Activated CD4-positive, CD25-positive, alpha-beta regulatory T cell treated with anti-CD3 and anti-CD28 coated beads, Interleukin-2, amount 50 U/mL, for 24 hours (primary cell): ENCODE results near the gene PTPRT.

Source experiments
- ATAC-seq, 2 donors: fragments of 150-1000 bp; cut with Tn5 transposase; one replicate each; pipeline ENCODE4 v1.10.0; 2021; ENCODE audit warnings: mild to moderate bottlenecking in 1 of 2, moderate library complexity in 1 of 2

Gene PTPRT

GRCh38 chr20:42530191-42530590 lies 659.5 kb downstream of the PTPRT start:
- ATAC-seq = no peak

- ATAC-seq = no peak
These were observed 665.6 kb downstream of the PTPRT start for GRCh38 chr20:42524058-42524457.

- ATAC-seq = no peak
These were observed 673.0 kb downstream of the PTPRT start for GRCh38 chr20:42516692-42517091.

GRCh38 chr20:42510686-42511085 lies 679.0 kb downstream of the PTPRT start:
- ATAC-seq = no peak

- no peak for ATAC-seq
These were observed 681.8 kb downstream of the PTPRT start for GRCh38 chr20:42507874-42508273.

- ATAC-seq = no peak
These were observed 683.3 kb downstream of the PTPRT start for GRCh38 chr20:42506397-42506796.

GRCh38 chr20:42502591-42502990 lies 687.1 kb downstream of the PTPRT start:
- ATAC-seq = no peak

GRCh38 chr20:42496595-42496994 lies 693.1 kb downstream of the PTPRT start:
- ATAC-seq = no peak

- ATAC-seq = no peak
These were observed 695.4 kb downstream of the PTPRT start for GRCh38 chr20:42494290-42494689.

- ATAC-seq = no peak
These were observed 696.7 kb downstream of the PTPRT start for GRCh38 chr20:42493001-42493400.

- no peak for ATAC-seq
These were observed 697.4 kb downstream of the PTPRT start for GRCh38 chr20:42492290-42492689.

- no peak for ATAC-seq
These were observed 704.1 kb downstream of the PTPRT start for GRCh38 chr20:42485556-42485955.

GRCh38 chr20:42484790-42485375 lies 704.8 kb downstream of the PTPRT start:
- ATAC-seq = no peak

- no peak for ATAC-seq
These were observed 705.4 kb downstream of the PTPRT start for GRCh38 chr20:42484335-42484734.

- ATAC-seq = no peak
These were observed 705.9 kb downstream of the PTPRT start for GRCh38 chr20:42483730-42484303.

GRCh38 chr20:42482808-42483207 lies 706.9 kb downstream of the PTPRT start:
- no peak for ATAC-seq

- no peak for ATAC-seq
These were observed 713.9 kb downstream of the PTPRT start for GRCh38 chr20:42475773-42476172.

- no peak for ATAC-seq
These were observed 715.1 kb downstream of the PTPRT start for GRCh38 chr20:42474646-42475045.

GRCh38 chr20:42472198-42472597 lies 717.5 kb downstream of the PTPRT start:
- ATAC-seq = no peak

- ATAC-seq = no peak
These were observed 727.6 kb downstream of the PTPRT start for GRCh38 chr20:42461965-42462593.

GRCh38 chr20:42461291-42461690 lies 728.4 kb downstream of the PTPRT start:
- ATAC-seq = no peak

GRCh38 chr20:42447270-42447669 lies 742.4 kb downstream of the PTPRT start:
- ATAC-seq = no peak

- no peak for ATAC-seq
These were observed 744.9 kb downstream of the PTPRT start for GRCh38 chr20:42444799-42445198.

- ATAC-seq = no peak
These were observed 746.5 kb downstream of the PTPRT start for GRCh38 chr20:42443200-42443599.

- ATAC-seq = no peak
These were observed 747.0 kb downstream of the PTPRT start for GRCh38 chr20:42442716-42443115.
